ENCODE data around the gene DLGAP1. TPM values are rescaled to one million over a fixed set of nuclear protein-coding genes. Genes with fewer than 3 reads are reported as not detected.
"Not testable (repeated sequence)": the region's sequence is repeated elsewhere in the genome, so short reads cannot be mapped to it uniquely, and the experiment has no call there.

The DLGAP1 gene
- total RNA-seq, 1 donor from 2014 or later = 2.0 TPM

DNA sequence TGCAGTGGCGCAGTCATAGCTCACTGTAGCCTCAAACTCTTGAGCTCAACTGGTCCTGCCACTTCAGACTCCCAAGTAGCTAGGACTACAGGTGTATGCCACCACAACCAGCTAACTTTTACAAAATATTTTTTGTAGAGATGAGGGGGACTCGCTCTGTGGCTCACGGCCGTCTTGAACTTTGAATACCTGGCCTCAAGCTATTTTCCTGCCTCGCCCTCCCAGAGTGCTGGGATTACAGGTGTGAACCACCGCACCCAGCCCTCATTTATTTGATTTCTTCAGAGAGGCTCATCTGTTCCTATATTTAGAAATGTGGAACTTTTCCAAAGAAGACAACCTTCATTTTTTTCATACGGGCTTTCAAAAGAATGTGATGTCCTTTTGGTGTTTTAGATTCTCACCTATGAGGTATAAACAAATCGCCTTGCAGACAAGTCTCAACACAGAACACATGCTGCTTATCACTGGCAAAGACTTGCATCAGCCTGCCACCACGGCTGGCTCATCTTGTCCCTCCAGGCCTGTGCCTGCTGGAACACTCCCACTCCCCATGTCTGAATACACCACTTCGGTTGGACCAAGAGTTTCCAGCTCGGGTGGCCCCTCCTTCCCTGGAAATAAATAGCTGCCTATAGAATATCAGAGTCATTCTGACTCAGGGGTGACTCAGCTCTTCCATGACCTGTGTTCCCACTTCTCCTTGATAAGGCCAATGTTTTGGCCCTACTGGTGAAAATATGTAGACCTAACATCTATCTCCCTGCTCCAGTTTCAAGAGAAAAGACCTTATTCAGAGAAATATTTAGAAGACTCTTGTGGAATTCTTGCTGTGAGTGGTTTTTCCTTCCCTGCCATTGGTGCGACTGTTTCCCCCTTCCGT lies 802.5 kb downstream of the DLGAP1 start:
- DNase-seq (ENCODE audit: extremely low read depth, low read depth, low spot score) = peak; percentile 95

- no peak for DNase-seq (ENCODE audit: extremely low read depth, low read depth, low spot score)
Observed at GRCh38 chr18:3651266-3651665, 803.8 kb downstream of the DLGAP1 start.

DNA sequence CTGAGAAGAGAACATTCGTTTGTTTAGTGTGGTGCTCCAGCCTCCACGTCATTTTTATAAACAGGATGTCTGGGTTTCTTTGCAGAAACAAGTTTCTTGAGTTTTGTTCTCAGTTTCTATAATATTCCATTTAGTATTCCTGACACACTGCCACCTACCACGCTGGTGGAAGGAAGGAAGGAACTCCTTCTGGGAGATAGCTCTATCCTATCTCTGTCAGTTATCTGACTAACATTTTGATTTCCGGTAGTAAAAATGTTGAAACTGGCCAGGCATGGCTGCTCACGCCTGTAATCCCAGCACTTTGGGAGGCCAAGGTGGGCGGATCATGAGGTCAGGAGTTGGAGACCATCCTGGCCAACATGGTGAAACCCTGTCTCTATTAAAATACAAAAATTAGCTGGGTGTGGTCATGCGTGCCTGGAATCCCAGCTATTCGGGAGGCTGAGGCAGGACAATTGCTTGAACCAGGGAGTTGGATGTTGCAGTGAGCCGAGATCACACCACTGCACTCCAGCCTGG lies 804.5 kb downstream of the DLGAP1 start:
- DNase-seq (ENCODE audit: extremely low read depth, low read depth, low spot score) = not testable (repeated sequence)

DNA sequence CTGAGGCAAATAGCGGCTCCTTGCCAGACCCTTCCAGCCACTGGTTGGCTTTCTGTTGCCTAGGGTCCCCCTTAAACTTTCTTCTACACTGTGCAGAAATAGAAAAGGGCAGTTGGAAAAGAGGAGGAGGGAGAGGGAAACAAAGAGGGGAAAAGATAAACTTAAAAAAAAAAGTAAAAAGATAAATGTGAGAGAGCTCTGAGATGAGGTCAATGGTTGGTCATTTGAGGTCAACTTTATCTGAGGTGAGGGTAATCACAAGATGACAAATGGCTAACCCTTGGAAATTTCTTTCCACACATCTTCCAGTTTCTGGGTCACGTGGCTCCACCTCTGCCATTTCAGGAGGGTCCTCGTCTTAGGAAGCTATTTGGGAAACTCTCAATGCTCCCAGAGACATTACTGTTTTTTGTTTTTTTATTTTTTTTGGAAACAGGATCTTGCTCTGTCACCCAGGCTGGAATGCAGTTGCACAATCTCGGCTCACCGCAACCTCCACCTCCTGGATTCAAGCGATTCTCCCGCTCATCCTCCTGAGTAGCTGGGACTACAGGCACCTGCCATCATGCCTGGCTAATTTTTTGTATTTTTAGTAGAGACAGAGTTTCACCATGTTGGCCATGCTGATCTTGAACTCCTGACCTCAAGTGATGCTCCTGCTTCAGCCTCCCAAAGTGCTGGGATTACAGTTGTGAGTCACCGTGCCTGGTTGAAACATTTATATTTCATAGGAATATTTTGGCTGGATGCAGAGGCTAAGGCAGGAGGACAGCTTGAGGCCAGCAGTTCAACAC lies 805.3 kb downstream of the DLGAP1 start:
- no peak for DNase-seq (ENCODE audit: extremely low read depth, low read depth, low spot score)

- DNase-seq (ENCODE audit: extremely low read depth, low read depth, low spot score) = no peak
Observed at GRCh38 chr18:3649135-3649632, 805.9 kb downstream of the DLGAP1 start.

DNA sequence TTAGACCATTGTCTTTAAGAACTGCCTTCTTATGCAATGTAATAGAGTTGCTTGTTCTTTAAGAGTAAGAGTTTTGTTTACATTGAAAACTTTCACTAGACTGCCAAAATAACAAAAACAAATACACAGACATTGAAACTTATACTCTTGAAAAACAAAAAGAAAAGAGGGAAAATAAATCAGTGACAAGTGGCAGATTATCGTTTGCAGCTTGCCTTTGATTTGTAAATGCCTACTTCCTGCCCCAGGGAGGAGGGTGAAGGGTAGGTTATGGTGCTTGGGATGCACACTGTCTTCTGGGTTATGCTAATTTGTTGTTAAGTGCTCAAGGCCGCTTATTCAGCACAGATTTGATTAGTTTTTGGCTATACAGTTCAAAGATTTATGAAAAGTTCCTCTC lies 806.5 kb downstream of the DLGAP1 start:
- DNase-seq (ENCODE audit: extremely low read depth, low read depth, low spot score) = no peak

- no peak for DNase-seq (ENCODE audit: extremely low read depth, low read depth, low spot score)
Observed at GRCh38 chr18:3648200-3648599, 806.9 kb downstream of the DLGAP1 start.

DNA sequence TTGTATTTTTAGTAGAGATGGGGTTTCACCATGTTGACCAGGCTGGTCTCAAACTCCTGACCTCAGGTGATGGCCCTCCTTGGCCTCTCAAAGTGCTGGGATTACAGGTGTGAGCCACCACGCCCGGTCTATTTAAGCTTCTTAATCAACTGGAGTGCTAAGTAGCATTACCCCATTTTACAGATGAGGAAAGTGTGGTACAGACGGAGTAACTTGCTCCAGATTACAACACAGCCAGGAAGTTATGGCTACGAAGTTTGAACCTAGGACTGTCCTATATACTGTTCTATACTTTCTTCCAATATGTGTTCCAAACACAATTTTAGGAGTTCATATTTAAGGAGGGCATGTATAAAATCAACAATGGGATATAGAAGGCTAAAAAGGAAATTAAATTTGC lies 807.5 kb downstream of the DLGAP1 start:
- DNase-seq (ENCODE audit: extremely low read depth, low read depth, low spot score) = no peak

DNA sequence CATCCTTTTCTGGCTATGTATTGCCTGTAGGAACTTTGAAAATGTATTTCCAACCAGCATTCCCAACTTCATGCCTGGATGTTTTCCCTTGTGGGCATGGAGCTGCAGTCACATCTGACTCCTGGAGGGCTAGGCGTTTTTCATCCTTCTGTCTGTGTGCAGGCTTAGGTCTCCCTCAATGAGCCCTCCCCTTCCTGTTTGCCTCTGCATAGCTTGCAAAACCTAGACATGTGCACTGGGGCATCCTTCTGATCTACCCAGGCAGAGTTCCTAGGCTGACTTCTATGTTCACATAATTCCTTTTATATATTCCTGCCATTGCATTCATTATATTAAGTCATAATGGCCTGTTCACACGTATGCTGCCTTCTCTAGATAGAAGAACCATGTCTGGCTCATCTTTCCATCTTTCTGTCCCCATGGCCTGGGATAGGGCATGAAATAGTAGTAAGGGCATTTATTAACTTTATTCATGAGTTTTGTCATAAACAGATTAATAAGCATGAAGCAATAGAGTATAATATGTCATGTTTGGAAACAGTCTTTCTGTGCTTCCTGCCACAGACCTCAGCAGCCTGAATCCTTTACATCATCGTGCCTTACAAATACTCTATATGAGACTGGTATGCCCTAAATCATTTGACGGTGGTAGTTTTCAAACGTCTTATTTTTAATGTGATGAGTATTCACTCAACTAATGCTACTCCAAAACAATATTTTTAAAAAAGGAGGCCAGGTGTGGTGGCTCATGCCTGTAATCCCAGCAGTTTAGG lies 809.5 kb downstream of the DLGAP1 start:
- DNase-seq (ENCODE audit: extremely low read depth, low read depth, low spot score) = no peak

- no peak for DNase-seq (ENCODE audit: extremely low read depth, low read depth, low spot score)
Observed at GRCh38 chr18:3634250-3634939, 820.7 kb downstream of the DLGAP1 start.

GRCh38 chr18:3631887-3632286 lies 823.2 kb downstream of the DLGAP1 start:
- DNase-seq (ENCODE audit: extremely low read depth, low read depth, low spot score) = no peak

GRCh38 chr18:3626929-3627458 lies 828.1 kb downstream of the DLGAP1 start:
- DNase-seq (ENCODE audit: extremely low read depth, low read depth, low spot score) = no peak

DNA sequence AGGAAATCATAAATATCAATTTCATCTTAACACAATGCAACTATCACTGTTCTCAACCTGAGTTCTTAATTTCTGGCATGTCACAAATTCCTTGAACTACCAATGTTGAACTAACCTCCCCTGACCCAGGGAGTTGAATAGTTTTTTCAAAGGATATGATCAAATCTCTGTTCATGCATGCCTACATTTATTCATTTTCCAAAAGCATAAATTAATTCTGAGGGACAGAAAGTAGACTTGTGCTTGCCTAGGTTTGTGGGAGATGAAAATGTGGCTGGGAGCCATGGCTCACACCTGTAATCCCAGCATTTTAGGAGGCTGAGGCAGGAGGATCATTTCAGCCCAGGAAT lies 829.4 kb downstream of the DLGAP1 start:
- DNase-seq (ENCODE audit: extremely low read depth, low read depth, low spot score) = no peak

GRCh38 chr18:3624935-3625741 lies 830.0 kb downstream of the DLGAP1 start:
- no peak for DNase-seq (ENCODE audit: extremely low read depth, low read depth, low spot score)

GRCh38 chr18:3624546-3624934 lies 830.6 kb downstream of the DLGAP1 start:
- no peak for DNase-seq (ENCODE audit: extremely low read depth, low read depth, low spot score)

DNA sequence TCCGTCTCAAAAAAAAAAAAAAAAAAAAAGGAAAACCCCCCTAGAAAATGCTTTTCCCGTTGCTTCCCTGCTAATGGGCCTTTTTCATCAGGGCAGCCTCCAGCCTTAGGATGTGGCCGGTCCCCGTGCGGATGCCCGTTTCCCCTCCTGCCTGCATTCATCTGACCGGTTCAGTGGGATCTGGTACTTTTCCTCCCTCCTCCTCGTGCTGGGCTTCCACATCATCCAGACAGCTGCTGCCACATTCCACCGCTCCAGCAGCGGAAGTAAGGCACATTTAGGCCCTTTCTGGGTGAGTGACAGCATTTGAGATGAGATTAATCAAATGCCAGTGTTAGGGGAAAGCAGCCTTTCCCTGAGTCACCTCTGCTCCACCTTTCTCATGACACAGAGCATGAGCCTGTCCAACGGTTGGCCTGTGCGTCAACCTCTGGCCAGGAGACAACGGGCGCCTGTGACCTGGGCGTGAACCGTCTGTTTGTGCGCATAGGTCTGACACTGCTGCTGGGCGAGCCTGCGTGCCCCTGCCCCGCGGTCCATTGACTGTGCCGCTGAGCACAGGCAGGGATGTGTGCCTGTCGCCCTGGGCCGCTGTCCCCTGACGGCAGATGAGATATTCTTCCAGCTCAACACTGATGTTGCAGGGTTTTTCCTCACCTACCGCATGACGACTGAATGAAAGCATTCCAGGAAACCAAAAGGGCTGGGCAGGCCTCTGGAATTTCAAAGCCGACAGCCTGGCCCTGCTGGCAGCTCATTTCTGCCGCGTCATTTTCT lies 831.1 kb downstream of the DLGAP1 start:
- no peak for DNase-seq (ENCODE audit: extremely low read depth, low read depth, low spot score)

- DNase-seq (ENCODE audit: extremely low read depth, low read depth, low spot score) = no peak
Observed at GRCh38 chr18:3620146-3621119, 834.7 kb downstream of the DLGAP1 start.

All from glomerular endothelial cell (primary cell).